GM12872 (cell line): ENCODE results near the gene WBP2.

ENCODE experiments used
- TF ChIP-seq, protein P1 (sequence below): IDR thresholded peaks from 3 replicates; pipeline ENCODE4 v1.5.1; 2011; ENCODE audit warnings: low read depth, mild to moderate bottlenecking, low read length, moderate library complexity; ENCODE audit not compliant: insufficient read depth

Gene WBP2

DNA sequence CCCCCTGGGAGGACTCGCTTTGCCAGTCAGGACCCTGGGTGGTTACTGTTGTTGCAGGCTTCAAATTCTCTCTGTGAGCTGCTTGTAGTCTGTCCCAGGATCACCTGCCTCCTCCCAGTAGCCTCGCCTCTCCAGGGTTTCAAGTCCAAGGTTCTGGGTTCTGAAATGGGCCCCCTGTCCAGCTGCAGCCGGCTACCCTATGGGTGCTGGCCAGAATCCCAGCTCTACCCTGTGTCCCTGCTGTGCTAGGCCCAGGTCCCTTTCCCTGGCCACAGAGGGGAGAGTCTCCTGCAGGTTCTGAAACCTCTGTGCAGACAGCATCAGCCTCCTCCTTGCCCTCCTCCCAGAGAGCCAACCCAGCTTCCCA lies 32.4 kb downstream of the WBP2 start:
- TF ChIP-seq, protein P1, sequence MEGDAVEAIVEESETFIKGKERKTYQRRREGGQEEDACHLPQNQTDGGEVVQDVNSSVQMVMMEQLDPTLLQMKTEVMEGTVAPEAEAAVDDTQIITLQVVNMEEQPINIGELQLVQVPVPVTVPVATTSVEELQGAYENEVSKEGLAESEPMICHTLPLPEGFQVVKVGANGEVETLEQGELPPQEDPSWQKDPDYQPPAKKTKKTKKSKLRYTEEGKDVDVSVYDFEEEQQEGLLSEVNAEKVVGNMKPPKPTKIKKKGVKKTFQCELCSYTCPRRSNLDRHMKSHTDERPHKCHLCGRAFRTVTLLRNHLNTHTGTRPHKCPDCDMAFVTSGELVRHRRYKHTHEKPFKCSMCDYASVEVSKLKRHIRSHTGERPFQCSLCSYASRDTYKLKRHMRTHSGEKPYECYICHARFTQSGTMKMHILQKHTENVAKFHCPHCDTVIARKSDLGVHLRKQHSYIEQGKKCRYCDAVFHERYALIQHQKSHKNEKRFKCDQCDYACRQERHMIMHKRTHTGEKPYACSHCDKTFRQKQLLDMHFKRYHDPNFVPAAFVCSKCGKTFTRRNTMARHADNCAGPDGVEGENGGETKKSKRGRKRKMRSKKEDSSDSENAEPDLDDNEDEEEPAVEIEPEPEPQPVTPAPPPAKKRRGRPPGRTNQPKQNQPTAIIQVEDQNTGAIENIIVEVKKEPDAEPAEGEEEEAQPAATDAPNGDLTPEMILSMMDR = no peak

DNA sequence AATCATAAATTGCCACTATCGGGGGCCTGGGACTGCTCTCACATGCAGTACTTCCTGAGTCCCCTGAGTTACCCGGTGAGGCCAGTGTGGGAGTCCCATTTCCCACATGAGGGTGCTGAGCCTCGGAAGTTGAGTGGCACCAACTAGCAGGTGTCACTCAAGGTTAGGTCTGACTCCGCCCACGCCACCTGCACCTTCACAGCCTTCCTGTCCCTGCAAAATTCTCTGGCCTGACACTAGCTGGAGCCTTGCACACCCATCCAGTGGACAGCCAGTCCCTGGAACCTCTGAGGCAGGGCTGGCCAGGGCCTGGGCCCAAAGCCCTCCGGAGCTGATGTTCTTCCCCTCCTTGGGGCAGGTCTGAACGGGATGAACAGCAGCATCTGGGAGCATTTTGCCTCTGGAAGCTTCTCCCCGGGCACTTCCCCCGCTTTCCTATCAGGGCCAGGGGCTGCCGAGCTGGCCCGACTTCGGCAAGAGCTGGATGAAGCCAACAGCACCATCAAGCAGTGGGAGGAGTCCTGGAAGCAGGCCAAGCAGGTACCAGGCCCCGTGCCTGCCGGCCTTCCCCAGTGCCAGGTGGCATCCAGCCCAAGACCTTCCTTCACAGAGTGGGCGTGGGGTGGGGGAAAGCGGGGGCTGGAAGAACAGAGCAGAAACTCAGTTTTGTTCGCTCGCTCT lies 32.9 kb downstream of the WBP2 start:
- TF ChIP-seq, protein P1 = no peak

DNA sequence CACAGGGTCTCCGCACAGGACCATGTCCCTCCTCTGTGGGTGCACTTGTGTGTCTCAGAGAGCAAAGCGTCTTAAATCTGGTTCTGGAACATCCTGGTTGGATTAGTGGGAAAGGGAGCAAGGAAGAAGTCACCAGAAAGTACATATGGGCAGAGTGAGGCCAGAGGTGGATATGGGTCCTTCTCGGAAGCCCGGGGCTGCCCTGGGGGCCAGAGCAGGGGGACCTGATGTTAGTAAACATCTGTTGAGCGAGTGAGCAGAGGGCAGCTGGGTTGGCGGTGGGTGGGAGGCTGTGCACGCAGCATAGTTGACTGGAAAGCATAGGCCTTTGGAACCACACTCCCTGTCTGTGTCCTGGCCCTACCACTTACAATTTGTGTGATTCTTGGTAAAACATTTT lies 33.6 kb downstream of the WBP2 start:
- TF ChIP-seq, protein P1 = no peak

DNA sequence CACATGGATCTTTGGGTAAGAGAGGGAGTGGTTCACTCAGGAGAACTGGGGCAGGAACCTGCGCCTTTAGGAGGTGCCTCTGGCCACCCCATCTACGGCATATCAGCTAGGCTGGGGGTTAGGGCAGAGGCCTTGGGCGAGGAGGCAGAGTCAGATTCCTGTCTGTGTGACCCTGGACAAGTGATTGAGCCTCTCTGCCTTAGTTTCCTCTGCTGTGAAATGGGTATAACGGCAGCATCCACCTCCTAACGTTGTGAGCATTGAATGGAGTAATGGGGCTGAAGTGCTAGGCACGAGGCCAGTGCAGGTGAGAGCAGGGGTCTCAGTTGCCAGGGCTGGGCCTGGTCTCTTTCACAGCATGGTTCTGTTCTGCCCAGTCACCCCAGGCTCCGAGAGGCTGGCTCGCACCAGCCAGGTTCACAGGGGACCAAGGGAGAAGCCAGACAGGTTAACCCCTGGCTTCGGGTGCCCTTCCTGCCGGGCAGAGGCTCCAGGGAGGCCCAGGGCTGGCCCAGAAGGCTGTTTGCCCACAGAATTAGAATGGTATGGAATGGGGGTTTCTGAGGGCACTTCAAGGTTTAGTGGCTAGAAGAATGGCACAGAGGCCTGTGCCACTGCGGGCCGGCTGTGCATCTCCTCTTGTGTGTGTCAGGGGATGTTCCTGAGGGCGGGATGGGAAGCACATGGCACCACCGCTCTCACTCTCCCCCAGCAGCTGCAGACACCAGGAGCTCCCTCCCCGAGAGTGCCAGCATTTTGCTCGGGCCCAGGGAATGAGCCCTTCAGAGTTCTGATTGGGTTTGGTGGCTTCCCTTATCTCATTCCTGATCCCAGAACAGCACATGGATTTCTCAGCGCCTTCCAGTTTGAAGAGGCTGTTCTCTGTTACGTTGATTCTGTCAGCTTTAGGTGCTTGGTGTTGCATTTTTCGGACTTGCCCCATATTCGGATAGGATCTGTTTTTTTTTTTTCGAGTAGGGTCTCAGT lies 34.7 kb downstream of the WBP2 start:
- TF ChIP-seq, protein P1 = no peak

DNA sequence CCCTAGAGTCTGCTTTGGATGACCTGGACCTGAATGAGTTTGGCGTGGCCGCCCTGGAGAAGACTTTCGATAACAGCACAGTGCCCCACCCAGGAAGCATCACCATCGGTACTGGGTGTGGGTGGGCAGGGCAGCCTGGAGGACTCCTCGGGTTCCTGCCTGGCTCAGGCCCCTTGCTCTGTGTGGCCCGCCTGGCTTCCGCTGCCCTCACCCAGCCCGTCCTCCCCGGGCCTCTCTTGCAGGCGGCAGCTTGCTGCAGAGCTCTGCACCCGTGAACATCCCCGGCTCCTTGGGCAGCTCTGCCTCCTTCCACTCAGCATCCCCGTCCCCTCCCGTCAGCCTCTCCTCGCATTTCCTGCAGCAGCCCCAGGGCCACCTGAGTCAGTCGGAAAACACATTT lies 35.5 kb downstream of the WBP2 start:
- TF ChIP-seq, protein P1 = no peak

DNA sequence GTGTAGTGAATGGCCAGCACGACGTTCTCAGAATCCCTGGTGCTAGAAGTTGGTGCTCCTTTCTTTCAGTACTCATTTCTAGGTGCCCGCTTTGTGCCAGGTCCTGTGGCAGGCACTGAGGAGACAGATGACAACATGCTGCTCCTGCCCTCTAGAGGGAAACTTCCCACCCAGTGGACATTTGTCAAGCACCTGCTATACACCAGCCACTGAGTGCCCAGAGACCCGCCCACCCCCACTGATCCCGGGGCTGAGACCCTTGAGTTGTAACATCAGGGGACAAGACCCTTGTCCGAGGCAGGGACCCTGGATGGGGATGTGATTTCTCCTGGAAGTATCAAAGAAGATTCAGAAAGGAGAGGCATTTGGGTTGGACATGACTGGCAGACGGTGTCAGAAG lies 36.0 kb downstream of the WBP2 start:
- TF ChIP-seq, protein P1 = no peak

DNA sequence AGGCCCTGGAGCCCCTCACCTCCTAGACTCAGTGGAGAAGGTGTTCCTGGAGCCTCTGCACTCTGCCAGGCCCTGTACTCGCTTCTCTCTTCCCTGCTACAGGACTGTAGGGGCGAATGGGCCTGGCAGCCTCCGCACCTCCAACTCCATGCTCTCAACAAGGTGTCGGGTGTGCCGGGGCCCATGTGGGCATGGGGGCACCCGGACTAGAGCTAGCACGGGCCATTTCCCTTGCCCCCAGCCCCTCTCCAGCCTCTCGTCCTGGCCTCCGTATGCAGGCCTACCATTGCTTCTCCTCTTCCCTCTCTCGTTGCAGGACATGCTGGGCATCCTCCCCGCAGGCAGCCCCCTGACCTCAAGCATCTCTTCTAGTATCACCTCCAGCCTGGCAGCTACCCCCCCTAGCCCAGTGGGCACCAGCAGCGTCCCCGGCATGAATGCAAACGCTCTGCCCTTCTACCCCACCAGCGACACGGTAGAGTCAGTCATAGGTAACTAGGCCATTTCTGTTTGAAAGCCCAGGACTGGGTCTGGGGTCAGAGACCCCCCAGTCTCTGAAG lies 36.7 kb downstream of the WBP2 start:
- TF ChIP-seq, protein P1 = no peak
